22Rv1 (cell line): ENCODE measurements around the gene RNLS.

Experiments
- CTCF ChIP-seq: fragments of 450-650 bp; IDR thresholded peaks from 2 replicates; pipeline ENCODE4 v1.5.1; 2017; ENCODE audit warnings: mild to moderate bottlenecking
- ZFX ChIP-seq: fragments of 450-650 bp; IDR thresholded peaks from 2 replicates; pipeline ENCODE4 v1.6.1; 2017; ENCODE audit warnings: antibody characterized with exemption, borderline replicate concordance

- TF ChIP-seq CTCF (no peak), ZFX (no peak)
Observed at GRCh38 chr10:88617772-88618300, 34.7 kb upstream of the RNLS start.
